IMR-90 (cell line): ENCODE results near the gene ICAM2. TPM values are rescaled to one million over a fixed set of nuclear protein-coding genes. Genes with fewer than 3 reads are reported as not detected.
A peak's percentile ranks its signal among the peaks of the same experiment; 100 is the strongest.

Source experiments
- ATAC-seq: fragments of 200-7000 bp; cut with Tn5 transposase; 2 replicates; pipeline ENCODE4 v1.9.1; 2020; ENCODE audit warnings: low read depth, mild to moderate bottlenecking, moderate library complexity
- BruUV-seq: library from RNA; stranded (reverse); fragments of 400-500 nt; replicated peaks from 2 replicates; lab custom pipeline; 2021; lab: Mats Ljungman, UMichigan
- CTCF ChIA-PET: fragments of 300-600 bp; formaldehyde crosslinking; extraction: SDS; loops from one replicate; lab custom pipeline; 2021; ENCODE audit warnings: antibody characterized with exemption; lab: Yijun Ruan, JAX
- POLR2A ChIA-PET: fragments of 300-600 bp; sonication (Branson Sonifier 250); formaldehyde crosslinking; loops from one replicate; lab custom pipeline; 2022; ENCODE audit warnings: antibody characterized with exemption; ENCODE audit not compliant: unreplicated experiment; lab: Charles Lee
- DNase-seq: peaks from one replicate; pipeline ENCODE4 v3.0.0; 2013
- H2AFZ ChIP-seq: replicated peaks from 2 replicates; pipeline ENCODE3; 2013; ENCODE audit warnings: low read length, mild to moderate bottlenecking; ENCODE audit not compliant: poor library complexity
- H2AK5ac ChIP-seq: 2 replicates; pipeline ENCODE4 v1.6.1; 2013; ENCODE audit warnings: low read depth, low read length, inconsistent platforms
- H2AK9ac ChIP-seq: replicated peaks from 2 replicates; pipeline ENCODE3; 2013; ENCODE audit warnings: mild to moderate bottlenecking, low read depth, low read length, moderate library complexity; ENCODE audit not compliant: poor library complexity
- H2BK120ac ChIP-seq: 2 replicates; pipeline ENCODE4 v1.6.1; 2013; ENCODE audit warnings: low read depth, low read length, inconsistent platforms
- H2BK15ac ChIP-seq: 3 replicates; pipeline ENCODE4 v1.6.1; 2013; ENCODE audit warnings: low read depth, low read length, inconsistent platforms
- H2BK20ac ChIP-seq: 2 replicates; pipeline ENCODE4 v1.6.1; 2013; ENCODE audit warnings: low read depth, mild to moderate bottlenecking, inconsistent platforms, low read length, moderate library complexity
- H2BK5ac ChIP-seq: 2 replicates; pipeline ENCODE4 v1.6.1; 2013; ENCODE audit warnings: mild to moderate bottlenecking, low read depth, low read length, inconsistent platforms; ENCODE audit not compliant: poor library complexity, severe bottlenecking
- H3K14ac ChIP-seq: replicated peaks from 2 replicates; pipeline ENCODE4 v1.6.1; 2013; ENCODE audit warnings: low read depth, low read length, inconsistent platforms
- H3K18ac ChIP-seq: 2 replicates; pipeline ENCODE4 v1.6.1; 2013; ENCODE audit warnings: low read depth, low read length, control low read depth
- H3K23ac ChIP-seq: 2 replicates; pipeline ENCODE4 v1.6.1; 2013; ENCODE audit warnings: low read depth, low read length, inconsistent platforms
- H3K27ac ChIP-seq: 2 replicates; pipeline ENCODE4 v1.5.1; 2013; ENCODE audit warnings: mild to moderate bottlenecking, control low read depth, low read length; ENCODE audit not compliant: insufficient read depth
- H3K27me3 ChIP-seq: 2 replicates; pipeline ENCODE4 v1.6.1; 2013; ENCODE audit warnings: low read length; ENCODE audit not compliant: control insufficient read depth, insufficient read depth
- H3K36me3 ChIP-seq: 2 replicates; pipeline ENCODE4 v1.6.1; 2013; ENCODE audit warnings: low read length, mixed read lengths; ENCODE audit not compliant: control insufficient read depth, insufficient read depth
- H3K4ac ChIP-seq: 2 replicates; pipeline ENCODE4 v1.6.1; 2013; ENCODE audit warnings: low read depth, low read length, inconsistent platforms
- H3K4me1 ChIP-seq: 2 replicates; pipeline ENCODE4 v1.6.1; 2013; ENCODE audit warnings: low read length, mixed read lengths; ENCODE audit not compliant: control insufficient read depth, insufficient read depth
- H3K4me2 ChIP-seq: 2 replicates; pipeline ENCODE4 v1.6.1; 2013; ENCODE audit warnings: low read depth, mild to moderate bottlenecking, control low read depth, low read length, moderate library complexity
- H3K4me3 ChIP-seq: 2 replicates; pipeline ENCODE4 v1.5.1; 2013; ENCODE audit warnings: low read depth, mild to moderate bottlenecking, control low read depth, low read length, moderate library complexity; ENCODE audit not compliant: insufficient read depth
- H3K56ac ChIP-seq: 2 replicates; pipeline ENCODE4 v1.6.1; 2013; ENCODE audit warnings: low read length, inconsistent platforms; ENCODE audit not compliant: insufficient read depth; ENCODE audit errors: extremely low read depth
- H3K79me1 ChIP-seq, 2 experiments: 2 replicates each; pipeline ENCODE4 v1.6.1; 2013; ENCODE audit warnings: low read length in 2 of 2, inconsistent platforms in 1 of 2, low read depth in 1 of 2
- H3K9ac ChIP-seq: 2 replicates; pipeline ENCODE4 v1.6.1; 2013; ENCODE audit warnings: low read depth, low read length, control low read depth
- H3K9me1 ChIP-seq: 2 replicates; pipeline ENCODE4 v1.6.1; 2013; ENCODE audit warnings: low read length, inconsistent platforms; ENCODE audit not compliant: insufficient read depth
- H3K9me3 ChIP-seq: 2 replicates; pipeline ENCODE4 v1.6.1; 2013; ENCODE audit warnings: low read length; ENCODE audit not compliant: control insufficient read depth, insufficient read depth
- H4K20me1 ChIP-seq: 2 replicates; pipeline ENCODE4 v1.6.1; 2013; ENCODE audit warnings: low read length, inconsistent platforms; ENCODE audit not compliant: insufficient read depth
- H4K5ac ChIP-seq: 2 replicates; pipeline ENCODE4 v1.6.1; 2013; ENCODE audit warnings: mild to moderate bottlenecking, low read depth, low read length, control low read depth
- H4K8ac ChIP-seq, 2 experiments: 2 replicates each; pipeline ENCODE4 v1.6.1; 2013; ENCODE audit warnings: low read depth in 2 of 2, low read length in 2 of 2, control low read depth in 1 of 2, inconsistent platforms in 1 of 2
- H4K91ac ChIP-seq: 2 replicates; pipeline ENCODE4 v1.6.1; 2013; ENCODE audit warnings: low read depth, low read length, inconsistent platforms; ENCODE audit not compliant: insufficient read depth
- BHLHE40 ChIP-seq: fragments of 150-350 bp; IDR thresholded peaks from 2 replicates; pipeline ENCODE4 v1.6.1; 2016; ENCODE audit warnings: mild to moderate bottlenecking, low read depth, low read length
- CHD1 ChIP-seq: IDR thresholded peaks from 2 replicates; pipeline ENCODE4 v1.6.1; 2012; ENCODE audit warnings: low read depth, low read length, improper control_type of control experiment
- MAFK ChIP-seq: IDR thresholded peaks from 2 replicates; pipeline ENCODE4 v1.6.1; 2012; ENCODE audit warnings: low read depth, low read length, improper control_type of control experiment
- MAZ ChIP-seq: IDR thresholded peaks from 2 replicates; pipeline ENCODE4 v1.6.1; 2012; ENCODE audit warnings: low read depth, mild to moderate bottlenecking, low read length, improper control_type of control experiment, moderate library complexity, borderline replicate concordance
- MXI1 ChIP-seq: IDR thresholded peaks from 2 replicates; pipeline ENCODE4 v1.6.1; 2012; ENCODE audit warnings: low read depth, mild to moderate bottlenecking, low read length, moderate library complexity, borderline replicate concordance
- NFE2L2 ChIP-seq: fragments of 150-350 bp; IDR thresholded peaks from 2 replicates; pipeline ENCODE4 v1.6.1; 2016; ENCODE audit warnings: low read depth, mild to moderate bottlenecking, low read length
- POLR2A ChIP-seq: IDR thresholded peaks from 2 replicates; pipeline ENCODE4 v1.6.1; 2012; ENCODE audit warnings: mild to moderate bottlenecking, low read depth, low read length
- RCOR1 ChIP-seq: IDR thresholded peaks from 2 replicates; pipeline ENCODE4 v1.6.1; 2012; ENCODE audit warnings: mild to moderate bottlenecking, low read length, improper control_type of control experiment; ENCODE audit not compliant: insufficient replicate concordance
- SMC3 ChIP-seq: fragments of 150-350 bp; IDR thresholded peaks from 2 replicates; pipeline ENCODE4 v1.6.1; 2016; ENCODE audit warnings: low read depth, mild to moderate bottlenecking, antibody characterized with exemption, low read length, moderate library complexity
- WGBS, 2 experiments: methylation state at CpG; one replicate each; pipeline versions ENCODE4 v1.1.5 to v1.1.7; 2013; ENCODE audit warnings: missing lambda C conversion rate in 2 of 2; ENCODE audit not compliant: insufficient read length in 1 of 2; ENCODE audit errors: extremely low coverage in 2 of 2; 5-methylcytosine and 5-hydroxymethylcytosine counted together
- dilution Hi-C: fragments of 300-500 bp; cut with HindIII; formaldehyde crosslinking; loops from one replicate; pipeline ENCODE4 v1.14.3; 2018; ENCODE audit warnings: low sequenced_read_pairs; ENCODE audit not compliant: unreplicated experiment
- in situ Hi-C: fragments of 300-500 bp; cut with MboI; formaldehyde crosslinking; loops from 3 replicates; pipeline ENCODE4 v1.14.3; 2019; ENCODE audit warnings: low sequenced_read_pairs, inconsistent platforms, mixed read lengths
- intact Hi-C: fragments of 100-400 bp; cut with micrococcal nuclease; formaldehyde crosslinking; loops from 2 replicates; pipeline ENCODE4 v1.10.0; 2022
- polyA plus RNA-seq, 3 experiments: library from polyadenylated mRNA; depleted of rRNA; stranded (reverse); fragments of >200 nt; gene quantifications; 2 replicates each; pipeline ENCODE4 v1.2.3, GENCODE V29; 2012; ENCODE audit warnings: low replicate concordance in 1 of 3
- total RNA-seq: library from RNA; depleted of rRNA; stranded (reverse); fragments of >200 nt; gene quantifications from 2 replicates; pipeline ENCODE4 v1.2.3, GENCODE V29; 2012
- TF ChIP-seq, protein P1 (sequence below): fragments of 150-350 bp; IDR thresholded peaks from 2 replicates; pipeline ENCODE4 v1.6.1; 2016; ENCODE audit warnings: low read depth, mild to moderate bottlenecking, low read length, moderate library complexity, borderline replicate concordance

ICAM2 gene
- total and polyA plus RNA-seq, 2 of the 4 experiments (the other 2 are of a cell fraction): 0.12 TPM; not detected in 1

GRCh38 chr17:63973930-63974593 lies 46.4 kb downstream of the ICAM2 start:
- ATAC-seq (peak; percentile 71), DNase-seq (peak; percentile 21)
- TF ChIP-seq POLR2A (no peak), MXI1 (no peak), MAFK (no peak), BHLHE40 (no peak), SMC3 (no peak), NFE2L2 (no peak), MAZ (no peak), CHD1 (no peak), RCOR1 (no peak)
- TF ChIP-seq, protein P1, sequence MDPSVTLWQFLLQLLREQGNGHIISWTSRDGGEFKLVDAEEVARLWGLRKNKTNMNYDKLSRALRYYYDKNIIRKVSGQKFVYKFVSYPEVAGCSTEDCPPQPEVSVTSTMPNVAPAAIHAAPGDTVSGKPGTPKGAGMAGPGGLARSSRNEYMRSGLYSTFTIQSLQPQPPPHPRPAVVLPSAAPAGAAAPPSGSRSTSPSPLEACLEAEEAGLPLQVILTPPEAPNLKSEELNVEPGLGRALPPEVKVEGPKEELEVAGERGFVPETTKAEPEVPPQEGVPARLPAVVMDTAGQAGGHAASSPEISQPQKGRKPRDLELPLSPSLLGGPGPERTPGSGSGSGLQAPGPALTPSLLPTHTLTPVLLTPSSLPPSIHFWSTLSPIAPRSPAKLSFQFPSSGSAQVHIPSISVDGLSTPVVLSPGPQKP: no peak
- Histone ChIP-seq H3K9me3 (no peaks in the 10 kb centered on the region), H4K8ac (peak overlapping the region in 1 of 2 experiments; percentile 14; a peak in 2 of 4 replicates), H3K4me2 (peak overlapping the region; percentile 8; the same call in 1 of the 2 replicates), H4K91ac (peak overlapping the region; percentile 31; the same call in 1 of the 2 replicates), H3K23ac (no peak overlapping the region), H3K4me3 (no peak overlapping the region), H3K56ac (no peak overlapping the region), H2BK20ac (peak overlapping the region; percentile 47; the same call in 1 of the 2 replicates), H3K4me1 (peaks cover 10% of the 10 kb centered on the region), H2BK15ac (no peak overlapping the region), H3K27me3 (peaks cover 8% of the 10 kb centered on the region), H3K79me1 (no peaks in the 10 kb centered on the region), H3K36me3 (no peaks in the 10 kb centered on the region), H3K9me1 (peaks cover 11% of the 10 kb centered on the region), H2AFZ (peak overlapping the region; percentile 74), H4K20me1 (peaks cover 3% of the 10 kb centered on the region; the same call in 1 of the 2 replicates), H3K14ac (peak overlapping the region; percentile 45; the same call in 1 of the 2 replicates), H3K18ac (no peak overlapping the region; the same call in 1 of the 2 replicates), H2AK9ac (peak overlapping the region; percentile 87), H2BK120ac (peak overlapping the region; percentile 80), H3K27ac (no peak overlapping the region; the same call in 1 of the 2 replicates), H2AK5ac (peak overlapping the region; percentile 56), H4K5ac (no peak overlapping the region), H3K4ac (peak overlapping the region; percentile 80), H2BK5ac (peak overlapping the region; percentile 51), H3K9ac (no peak overlapping the region)
- dilution Hi-C loops (no loop called here), in situ Hi-C loops (no loop called here), intact Hi-C loops (no loop called here)
- POLR2A ChIA-PET: no interaction called here
- BruUV-seq: no TSS peak
- WGBS, 2 experiments: 64% methylated on average over 7 of the region's 12 CpGs; no CpG with 5 or more reads in 1 of the 2 experiments
- CTCF ChIA-PET: interaction anchor here (0.6 kb wide), 1 partner anchor 13 kb away, joined by 8 read pairs; no protein-coding TSS in a partner anchor
